AG08396 (cell line): Measurements from ENCODE around the gene HS3ST5.
"Not testable (repeated sequence)": the region's sequence is repeated elsewhere in the genome, so short reads cannot be mapped to it uniquely, and the experiment has no call there.

ENCODE experiments used
- DNase-seq: peaks from one replicate; pipeline ENCODE4 v3.0.0; 2012; ENCODE audit warnings: low spot score, mixed read lengths

HS3ST5 gene

DNA sequence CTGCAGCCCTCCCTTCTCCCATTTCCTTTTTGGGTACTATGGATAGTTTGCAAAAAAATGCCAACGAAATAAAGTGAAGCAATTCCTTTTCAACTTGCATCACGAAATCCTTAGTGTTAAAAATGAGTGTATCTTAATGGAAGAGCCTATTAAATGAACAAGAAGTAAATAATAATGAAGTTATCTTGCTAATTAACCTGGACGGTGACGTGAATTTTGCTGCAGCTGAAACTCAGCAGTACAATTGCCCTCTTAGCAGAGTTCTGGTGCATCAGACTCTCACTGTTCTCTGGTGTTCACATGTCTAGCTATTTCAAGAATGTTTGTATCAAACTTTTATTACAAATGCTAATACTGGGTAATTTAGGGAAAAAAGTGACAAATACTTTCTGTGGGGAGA, 252.2 kb downstream of the HS3ST5 start:
- DNase-seq: no peak

DNA sequence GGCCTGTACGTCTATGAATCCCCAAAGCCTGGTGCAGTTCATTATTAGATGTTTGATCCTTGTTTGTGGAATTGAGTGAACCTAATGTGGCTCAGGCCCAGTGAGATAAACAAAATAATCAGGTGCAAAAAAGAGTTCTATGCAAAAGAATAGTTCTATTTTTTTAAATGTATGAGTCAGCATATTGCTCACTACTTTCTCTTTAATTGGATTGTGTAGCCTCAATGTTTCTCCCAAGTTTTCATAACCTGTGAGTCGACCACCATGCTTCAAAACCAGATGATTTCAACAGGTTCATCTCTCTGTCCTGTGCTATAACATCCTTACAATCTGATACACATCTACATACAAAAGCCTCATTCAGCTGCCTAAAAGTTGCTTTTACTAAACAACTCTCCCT, 255.3 kb downstream of the HS3ST5 start:
- DNase-seq: no peak

DNA sequence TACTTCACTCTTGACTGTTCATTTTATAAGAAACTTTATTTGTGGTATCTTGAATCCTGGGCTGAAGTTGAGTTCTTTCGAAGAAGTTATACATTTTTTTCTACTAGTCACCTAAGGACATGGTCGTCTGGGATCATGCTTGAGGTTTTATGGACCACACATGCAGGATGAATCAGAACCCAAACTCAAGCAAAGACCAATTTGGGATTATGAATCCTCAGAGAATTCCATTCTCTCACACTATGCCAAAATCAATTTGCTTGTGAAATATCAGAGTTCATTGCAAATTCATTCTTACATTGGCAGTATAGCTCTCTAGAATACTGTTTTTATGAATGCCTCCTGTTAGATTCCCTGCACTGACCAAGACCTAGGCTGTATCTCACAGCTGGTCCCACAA, 257.6 kb downstream of the HS3ST5 start:
- no peak for DNase-seq

DNA sequence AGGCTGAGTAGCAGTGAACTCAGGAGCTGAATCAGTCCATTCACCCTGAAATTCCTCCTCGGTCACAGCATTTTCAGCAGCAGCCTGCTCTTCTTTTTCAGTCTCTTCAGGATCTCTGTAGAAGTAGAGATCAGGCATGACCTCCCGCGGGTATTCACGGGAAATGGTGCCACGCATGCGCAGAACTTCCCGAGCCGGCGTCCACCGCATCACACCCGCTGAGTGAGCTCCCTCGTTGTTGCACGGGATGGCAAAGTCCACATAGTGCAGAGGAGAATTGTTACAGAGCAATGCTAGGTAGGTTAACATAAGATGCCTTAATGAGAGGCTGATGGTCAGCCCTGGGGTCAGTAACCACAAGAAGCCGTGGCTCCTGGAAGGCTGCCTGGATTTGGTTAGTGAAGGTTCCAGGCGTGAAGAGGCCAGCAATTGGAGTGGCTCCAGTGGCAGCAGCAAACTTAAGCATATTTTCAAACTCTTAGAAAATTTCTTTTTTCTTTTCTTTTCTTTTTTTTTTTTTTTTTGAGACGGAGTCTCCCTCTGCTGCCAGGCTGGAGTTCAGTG, 258.4 kb downstream of the HS3ST5 start:
- DNase-seq: no peak

DNA sequence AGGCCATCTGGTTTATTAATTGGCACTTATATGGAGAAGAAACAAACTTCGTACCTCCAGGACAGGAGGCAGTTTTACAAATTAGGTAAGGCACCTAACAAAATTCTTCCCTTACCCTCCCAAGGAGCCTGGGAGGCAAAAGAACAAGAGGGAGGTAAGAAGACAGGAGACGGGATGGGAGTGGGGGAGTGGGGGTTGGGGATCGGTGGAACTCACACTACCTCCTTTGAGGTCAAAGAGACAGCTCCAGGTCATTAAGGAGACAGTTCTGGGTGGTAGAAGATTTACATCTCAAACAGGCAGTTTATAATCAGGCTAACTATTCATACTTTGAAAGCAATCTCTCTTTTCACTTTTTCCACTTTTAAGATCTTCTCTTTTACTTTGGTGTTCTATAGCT, 259.6 kb downstream of the HS3ST5 start:
- no peak for DNase-seq

DNA sequence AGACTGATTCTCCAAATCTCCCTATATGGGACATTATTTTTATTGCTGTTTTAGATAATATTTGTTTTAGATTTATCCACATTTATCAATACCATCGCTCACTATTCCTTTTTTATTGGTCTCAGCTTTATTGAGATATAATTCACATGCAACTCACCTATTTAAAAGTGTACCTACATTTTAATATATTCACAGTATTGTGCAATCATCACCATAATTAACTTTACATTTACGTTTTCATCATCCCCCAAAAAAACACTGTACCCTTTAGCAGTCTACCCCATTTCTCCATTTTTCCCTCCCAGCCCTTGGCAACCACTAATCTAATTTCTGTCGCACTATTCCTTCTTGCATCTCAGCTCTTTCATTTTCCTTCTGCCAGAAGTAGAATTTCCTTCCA, 261.1 kb downstream of the HS3ST5 start:
- no peak for DNase-seq

DNA sequence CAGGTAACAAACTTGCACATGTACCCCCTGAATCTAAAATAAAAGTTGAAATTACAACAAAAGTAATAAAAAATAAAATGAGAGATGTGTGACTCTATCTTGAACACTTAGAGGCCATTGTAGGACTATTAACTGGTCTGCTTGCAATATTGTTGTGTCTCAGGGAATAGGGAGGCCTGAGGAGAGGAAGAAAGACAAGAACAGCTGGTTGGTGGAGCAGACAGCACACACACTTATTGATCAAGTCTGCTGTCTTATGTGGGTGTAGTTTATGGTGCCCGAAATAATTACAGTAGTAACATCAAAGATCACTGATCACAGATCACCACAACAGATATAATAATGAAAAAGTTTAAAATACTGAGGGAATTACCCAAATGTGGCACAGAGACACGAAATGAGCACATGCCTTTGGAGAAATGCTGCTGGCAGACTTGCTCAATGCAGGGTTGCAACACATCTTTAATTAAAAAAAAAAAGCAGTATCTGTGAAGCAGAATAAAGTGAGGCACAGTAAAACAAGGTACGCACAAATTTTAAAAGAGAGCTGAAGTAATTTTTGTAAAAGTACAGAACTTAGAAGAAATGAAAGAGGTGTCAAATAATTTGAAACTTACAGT, 261.8 kb downstream of the HS3ST5 start:
- DNase-seq: no peak

DNA sequence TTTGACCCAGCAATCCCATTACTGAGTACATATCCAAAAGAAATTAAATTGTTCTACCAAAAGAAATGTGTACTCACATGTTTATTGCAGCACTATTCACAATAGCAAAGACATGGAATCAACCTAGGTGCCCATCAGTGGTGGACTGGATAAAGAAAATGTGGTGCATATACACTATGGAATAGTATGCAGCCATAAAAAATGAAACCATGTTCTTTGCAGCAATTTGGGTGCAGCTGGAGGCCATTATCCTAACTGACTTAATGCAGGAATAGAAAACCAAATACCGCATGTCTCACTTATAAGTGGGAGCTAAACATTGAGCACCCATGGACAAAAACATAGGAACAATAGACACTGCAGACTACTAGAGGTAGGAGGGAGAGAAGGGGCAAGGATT, 262.4 kb downstream of the HS3ST5 start:
- DNase-seq: not testable (repeated sequence)

DNA sequence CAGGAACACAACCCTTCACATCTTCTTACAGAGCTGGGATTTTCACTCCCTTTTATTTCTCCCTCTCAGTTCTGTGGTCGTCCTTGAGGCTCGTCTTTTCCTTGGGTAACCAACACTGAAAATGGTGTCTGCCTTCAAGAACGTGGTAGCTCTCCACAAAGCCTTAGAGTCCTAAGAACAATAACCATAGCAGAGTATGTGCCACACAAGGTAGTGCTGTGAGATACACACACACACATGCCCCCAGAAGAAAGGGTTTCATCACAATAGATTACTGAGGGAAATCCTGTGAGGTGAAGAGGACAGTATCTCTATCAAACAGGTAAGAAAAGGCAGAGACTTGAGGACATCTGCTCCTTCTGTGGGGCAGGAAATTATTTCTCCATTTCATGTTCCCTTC, 267.0 kb downstream of the HS3ST5 start:
- DNase-seq: no peak

DNA sequence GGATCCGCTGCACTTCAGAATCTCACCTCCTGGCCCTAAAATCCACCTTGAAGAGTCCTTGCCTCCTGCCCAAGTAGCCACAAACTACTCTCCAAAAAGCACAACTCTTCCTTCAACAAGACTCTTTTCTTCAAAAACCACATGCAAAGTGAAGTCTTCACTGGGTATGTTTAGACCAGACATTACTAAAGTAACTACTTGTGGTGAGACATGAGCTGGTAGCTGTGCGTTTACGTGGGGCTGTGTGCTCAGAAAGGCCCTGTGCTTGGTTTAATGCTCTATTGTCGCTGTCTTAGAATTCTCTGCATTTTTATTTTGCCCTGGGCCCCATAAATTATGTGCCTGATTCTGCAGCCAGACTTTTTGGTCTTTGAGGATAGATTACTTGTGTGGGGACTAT, 267.5 kb downstream of the HS3ST5 start:
- no peak for DNase-seq

DNA sequence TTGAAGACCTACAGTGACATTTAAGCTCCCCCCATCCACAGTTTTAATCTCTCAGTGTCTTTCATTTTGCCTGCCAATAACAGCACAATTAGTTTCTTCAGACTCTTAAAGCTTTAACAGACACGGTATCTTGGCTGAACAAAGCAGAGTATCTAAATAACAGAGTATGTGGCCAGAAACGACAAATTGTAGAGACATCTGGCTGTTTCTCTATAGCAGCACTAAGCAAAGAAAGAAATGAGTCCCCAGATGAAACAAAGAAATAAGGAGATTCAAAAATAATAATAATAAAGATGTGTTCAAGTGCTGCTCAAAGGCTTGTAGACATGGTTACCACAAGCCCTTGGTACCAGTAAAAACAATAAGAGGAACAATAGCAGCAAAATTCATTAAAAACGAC, 274.1 kb downstream of the HS3ST5 start:
- DNase-seq: no peak

DNA sequence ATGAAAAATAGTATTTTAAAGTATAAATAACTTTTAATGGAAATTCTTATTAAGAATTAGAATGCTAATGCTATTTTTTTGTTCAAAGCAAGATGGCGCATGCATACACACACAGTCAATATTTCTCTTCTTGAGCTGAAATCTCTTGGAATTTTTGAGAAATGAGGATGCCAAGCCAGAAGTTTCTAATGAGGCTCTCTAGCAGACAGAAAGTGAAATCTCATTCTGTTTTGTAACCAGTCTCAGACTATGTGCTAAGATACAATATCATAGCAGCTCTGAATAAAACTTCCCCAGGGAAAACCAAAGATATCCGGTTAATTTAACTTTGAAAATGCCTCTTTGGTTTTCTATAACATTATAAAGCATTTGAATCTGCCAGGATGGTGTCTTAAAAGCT, 274.7 kb downstream of the HS3ST5 start:
- no peak for DNase-seq

DNA sequence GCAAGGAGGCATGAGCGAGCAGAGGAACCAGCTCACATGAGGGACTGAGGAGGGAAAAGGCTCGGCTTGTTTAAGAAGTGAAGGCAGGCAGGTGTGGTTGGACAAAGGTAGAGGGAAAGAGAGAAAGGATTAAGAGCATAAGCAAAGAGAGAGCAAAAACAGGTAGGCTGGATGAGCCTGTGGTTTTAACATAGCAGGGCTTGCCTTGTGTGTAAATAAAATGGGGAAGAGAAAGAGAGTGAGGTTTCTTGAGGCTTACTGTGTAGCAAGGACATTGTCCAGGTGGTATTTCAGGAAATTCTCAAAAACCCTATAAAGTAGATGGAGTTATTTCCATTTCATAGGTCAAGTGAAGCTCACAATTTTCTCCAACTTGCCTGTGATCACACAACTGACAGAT, 278.0 kb downstream of the HS3ST5 start:
- no peak for DNase-seq

DNA sequence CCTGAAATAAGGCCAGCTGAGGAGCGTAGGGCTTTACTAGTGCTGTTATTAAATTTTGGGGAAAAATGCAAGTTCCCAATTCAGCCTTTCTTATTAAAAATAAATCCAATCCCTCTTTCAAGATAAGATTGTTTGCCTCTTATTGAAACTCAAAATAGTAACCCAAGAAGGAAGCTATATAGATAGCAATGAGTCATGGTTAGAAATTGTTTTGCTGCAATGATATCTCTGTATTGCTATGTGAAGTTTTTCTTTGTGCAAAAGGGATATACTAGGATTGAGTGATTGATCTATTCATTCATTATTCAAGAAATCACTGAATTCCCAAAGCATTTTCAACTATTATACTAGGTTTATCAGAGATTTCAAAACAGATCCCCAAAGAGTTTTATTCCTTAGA, 278.9 kb downstream of the HS3ST5 start:
- DNase-seq: no peak

DNA sequence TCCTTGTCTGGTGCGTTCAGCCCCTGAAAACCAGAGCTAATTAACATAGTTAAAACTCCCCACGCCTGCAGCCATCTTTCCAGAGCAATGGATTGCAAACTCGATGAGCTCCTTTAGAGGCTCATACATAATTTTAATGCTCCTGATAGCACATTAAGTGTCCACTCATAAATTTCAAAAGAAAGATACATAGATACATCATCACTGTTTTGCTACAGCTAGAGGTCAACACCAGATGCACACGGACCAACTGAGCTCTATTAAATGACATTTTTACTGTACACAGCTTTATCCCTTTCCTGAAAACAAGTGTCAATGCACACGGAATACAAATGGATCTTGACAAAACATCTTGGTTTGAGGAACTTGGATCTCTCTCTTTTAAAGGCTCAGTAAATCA, 280.6 kb downstream of the HS3ST5 start:
- no peak for DNase-seq

DNA sequence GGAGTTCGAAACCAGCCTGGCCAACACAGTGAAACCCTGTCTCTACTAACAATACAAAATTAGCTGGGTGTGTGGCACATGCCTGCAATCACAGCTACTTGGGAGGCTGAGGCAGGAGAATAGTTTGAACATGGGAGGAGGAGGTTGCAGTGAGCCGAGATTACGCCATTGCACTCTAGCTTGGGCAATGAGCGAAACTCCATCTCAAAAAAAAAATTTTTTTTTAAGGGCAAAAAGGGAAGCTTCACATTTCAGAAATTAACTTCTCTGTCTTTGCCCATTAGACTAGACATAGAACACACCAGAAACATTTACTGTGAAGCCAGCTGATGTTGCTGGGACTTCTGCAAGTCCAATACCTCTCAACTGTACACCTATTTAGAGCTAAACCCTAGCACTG, 281.1 kb downstream of the HS3ST5 start:
- no peak for DNase-seq

DNA sequence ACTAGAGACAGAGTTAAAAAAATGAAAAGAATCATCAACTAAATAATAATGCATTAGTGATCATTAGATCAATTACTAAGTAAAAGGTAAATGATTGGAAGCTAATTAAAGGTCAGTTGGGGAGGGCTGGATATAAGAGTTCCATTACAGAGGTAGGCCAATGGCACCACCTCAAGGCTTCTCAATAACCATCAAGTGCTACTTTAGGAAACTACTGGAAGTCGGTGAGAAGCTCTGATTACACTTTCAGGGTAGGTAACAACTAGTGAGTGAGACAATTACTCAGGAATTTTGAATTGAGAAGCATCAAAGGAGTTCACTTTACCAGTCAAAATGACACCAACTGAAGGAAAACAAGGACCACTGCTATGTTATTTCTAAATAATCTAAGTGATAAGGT, 281.7 kb downstream of the HS3ST5 start:
- DNase-seq: no peak

DNA sequence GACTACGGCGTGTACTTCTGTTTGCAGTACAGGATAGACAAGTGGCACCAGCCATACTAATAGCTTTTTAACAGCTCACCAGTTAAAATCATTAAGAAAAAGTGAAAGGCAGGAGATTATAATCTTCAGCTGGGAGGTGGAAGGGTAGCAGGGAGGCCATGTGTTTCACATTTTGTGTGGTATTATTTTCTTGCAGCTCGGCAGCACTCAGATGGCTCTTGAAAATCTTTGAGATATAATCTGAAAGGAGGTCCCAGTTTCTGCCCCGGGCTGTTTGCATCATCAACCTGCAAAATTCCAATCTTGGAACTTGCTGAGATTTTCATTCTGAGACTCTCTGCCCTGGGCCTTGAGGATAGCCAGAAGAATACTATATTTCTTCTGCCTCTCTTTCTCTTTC, 284.4 kb downstream of the HS3ST5 start:
- no peak for DNase-seq

DNA sequence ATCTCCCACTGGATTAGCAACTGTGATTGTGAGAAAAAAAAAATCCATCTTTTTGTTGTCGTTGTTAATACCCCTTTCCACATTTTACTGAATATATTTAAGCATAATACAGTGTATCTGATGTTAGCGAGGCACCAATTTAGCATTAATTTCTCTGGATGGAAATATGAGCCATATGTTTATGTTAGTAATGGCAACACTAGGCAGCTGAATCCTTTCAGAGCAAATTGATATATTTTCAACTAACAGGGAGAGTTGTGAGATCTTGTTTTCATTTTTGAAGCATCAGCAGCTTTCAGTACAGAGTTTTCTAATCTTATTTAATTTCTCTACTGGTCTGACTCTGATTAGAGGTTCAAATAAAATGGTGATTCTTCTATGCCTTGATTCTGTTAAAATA, 287.1 kb downstream of the HS3ST5 start:
- DNase-seq: no peak

DNA sequence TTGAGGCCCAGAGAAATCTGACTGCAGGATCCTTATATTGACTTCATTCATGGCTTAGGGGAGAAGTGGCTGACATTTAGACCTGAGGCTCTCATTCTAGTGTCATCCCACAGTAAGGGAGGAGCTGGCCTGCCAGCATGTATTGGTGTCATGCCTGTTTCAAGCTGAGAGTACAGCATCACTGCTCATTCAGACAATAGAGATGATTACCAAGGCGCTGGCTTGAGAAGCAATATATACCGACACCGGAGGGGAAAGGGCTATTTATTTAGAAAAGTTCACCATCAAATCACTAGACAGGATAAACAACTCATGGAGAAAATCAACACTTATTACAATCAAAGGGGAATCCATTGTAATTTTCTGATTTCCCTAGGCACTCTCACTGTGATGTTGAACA, 287.5 kb downstream of the HS3ST5 start:
- no peak for DNase-seq

DNA sequence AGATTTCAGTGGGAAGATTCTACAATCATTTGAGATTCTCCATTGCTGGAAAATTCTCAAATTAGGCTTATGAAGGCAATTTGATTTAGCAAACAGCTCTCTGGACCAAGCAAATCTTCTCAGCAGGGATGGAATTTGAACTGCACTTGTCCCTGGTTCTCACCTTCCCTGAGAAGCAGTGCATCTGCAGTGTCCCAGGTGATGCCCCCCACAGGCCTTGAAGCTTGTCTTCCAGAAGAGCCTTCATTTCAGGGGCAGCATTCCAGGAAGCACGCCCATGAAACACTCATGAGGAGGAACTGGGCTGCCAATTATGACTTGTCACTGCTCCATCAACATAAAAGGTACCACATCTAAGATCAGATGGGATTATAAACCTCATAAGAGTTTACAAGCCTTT, 289.0 kb downstream of the HS3ST5 start:
- no peak for DNase-seq

DNA sequence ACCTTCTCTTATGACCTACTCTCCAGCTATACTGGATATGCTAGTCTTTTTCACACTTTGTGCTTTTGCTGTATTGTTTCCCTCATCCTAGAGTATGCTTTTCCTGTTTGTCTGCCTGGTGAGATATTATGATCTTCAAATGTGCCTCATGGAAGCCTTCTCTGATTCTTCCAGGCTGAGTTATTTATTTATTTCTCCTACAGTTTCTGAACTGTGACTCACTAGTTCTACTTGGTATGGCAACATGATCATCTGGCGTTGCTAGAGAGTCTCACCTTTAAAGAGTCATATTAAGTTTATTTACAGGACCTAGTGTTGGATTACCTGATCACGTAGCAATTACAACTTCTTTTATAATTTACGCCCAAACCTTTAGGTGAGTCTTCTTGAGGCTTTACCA, 290.7 kb downstream of the HS3ST5 start:
- DNase-seq: no peak

DNA sequence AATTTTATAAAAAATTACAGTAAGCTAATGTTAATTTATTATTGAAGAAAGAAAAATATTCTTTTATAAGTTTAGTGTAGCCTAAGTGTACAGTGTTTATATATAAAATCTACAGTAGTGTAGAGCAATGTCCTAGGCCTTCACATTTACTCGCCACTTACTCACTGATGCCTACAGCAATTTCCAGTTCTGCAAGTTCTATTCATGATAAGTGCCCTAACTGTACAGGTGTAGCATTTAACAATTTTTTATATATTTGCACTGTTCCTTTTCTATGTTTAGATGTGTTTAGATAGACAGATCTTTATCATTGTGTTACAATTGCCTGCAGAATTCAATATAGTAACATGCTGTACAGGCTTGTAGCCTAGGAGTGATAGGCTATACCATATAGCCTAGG, 291.8 kb downstream of the HS3ST5 start:
- no peak for DNase-seq

DNA sequence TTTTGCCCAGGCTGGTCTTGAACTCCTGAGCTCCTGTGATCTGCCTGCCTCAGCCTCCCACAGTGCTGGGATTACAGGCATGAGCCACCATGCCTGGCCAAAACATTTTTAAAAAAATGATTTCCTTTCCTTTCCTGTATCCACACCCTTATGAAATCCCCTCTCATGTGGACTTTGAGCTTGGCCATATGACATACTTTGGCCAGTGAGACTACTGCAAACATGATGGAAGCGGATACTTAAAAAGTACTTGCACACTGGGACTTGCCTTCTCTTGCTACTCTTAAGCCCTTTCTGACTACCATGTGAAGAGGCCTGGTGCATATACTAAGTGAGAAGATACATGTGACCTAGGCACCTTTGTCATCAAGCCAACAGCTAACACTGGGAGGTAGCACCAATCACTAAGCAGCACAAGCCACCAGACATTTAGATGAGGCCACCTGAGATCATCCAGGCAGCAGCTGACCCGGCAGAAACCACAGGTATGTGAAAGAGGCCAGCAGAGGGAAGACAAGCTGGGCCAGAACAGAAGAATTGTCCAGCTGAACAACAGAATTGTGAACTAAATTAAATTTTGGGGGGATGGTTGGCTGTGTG, 293.4 kb downstream of the HS3ST5 start:
- DNase-seq: peak; percentile 10
